ENCODE data around the gene RYR2. TPM values are rescaled to one million over a fixed set of nuclear protein-coding genes. Genes with fewer than 3 reads are reported as not detected.

Gene RYR2
- total and polyA plus RNA-seq, 4 donors = 2.6 to 128 (median 17.7) TPM

DNA sequence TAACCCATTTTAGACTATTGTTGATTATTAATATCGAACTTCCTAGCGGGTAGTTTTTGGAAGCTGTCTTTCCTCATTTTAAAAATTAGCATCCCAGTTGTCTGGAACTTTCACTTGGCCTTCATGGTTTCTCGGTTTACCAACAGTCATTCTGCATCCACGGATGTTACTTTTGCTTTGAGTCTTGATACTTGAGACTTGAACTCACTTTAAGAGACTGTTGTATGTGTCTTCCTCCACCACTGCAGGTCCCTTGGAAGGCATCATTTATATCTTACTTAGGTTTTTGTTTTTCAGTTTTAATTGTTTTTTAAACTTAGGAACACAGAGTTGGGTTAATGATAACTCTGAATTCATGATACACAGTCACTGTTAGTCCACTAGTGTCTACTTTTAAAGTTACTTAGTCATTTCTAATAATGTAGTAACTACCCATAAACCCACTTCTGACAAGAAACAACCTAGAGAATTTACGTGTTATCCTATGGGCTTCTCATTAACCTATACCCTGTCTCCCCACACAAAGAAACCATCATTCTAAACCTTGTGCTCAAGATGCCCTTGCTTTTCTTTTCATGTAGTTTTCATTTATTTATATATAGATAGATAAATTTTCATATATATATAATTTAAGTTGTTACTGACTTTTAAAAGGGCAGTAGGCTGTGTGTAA is 696.1 kb downstream of the RYR2 start:
- Histone ChIP-seq H3K27ac (ENCODE audit: low read depth in 1 of 2, low read length in 2 of 2) (no peak overlapping the region), H3K27me3 (ENCODE audit: control insufficient read depth in 1 of 2, insufficient read depth in 2 of 2, low read length in 1 of 2) (no peaks in the 10 kb centered on the region), H3K4me3 (ENCODE audit: low read length in 2 of 2) (no peak overlapping the region), H3K36me3 (ENCODE audit: control insufficient read depth in 1 of 2, insufficient read depth in 2 of 2, low read length in 1 of 2) (peaks cover 0 to 3% of the 10 kb centered on the region in 2 donors), H3K4me1 (ENCODE audit: control insufficient read depth in 1 of 2, insufficient read depth in 2 of 2, low read length in 2 of 2) (peaks cover 0 to 3% of the 10 kb centered on the region in 2 donors), H3K9me3 (ENCODE audit: control insufficient read depth, low read length) (no peaks in the 10 kb centered on the region)
- no peak for DNase-seq
- intact Hi-C loops (cut with DNase I) = no loop called here
- 86 to 89% methylated on average over 5 of the region's 5 CpGs for WGBS, 2 donors
- ATAC-seq (ENCODE audit: low FRiP score) = no peak

DNA sequence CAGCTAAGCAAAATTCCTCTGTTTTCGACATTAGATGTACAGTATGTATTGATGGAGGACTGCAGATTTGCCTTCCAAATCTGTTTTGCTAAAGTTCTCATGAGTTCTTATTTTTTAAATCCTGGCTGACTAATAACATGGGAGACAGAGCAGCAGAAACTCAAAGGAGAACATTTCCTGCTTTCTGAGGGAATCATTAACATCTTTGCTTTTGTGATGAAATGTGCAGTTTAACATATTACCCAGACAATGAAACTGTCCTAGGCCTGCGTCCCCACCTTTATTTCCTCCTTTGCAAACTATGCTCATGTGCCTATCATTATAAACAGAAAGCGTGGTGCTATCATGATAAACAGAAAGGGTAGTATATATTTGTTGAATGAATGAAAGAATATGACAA is 698.9 kb downstream of the RYR2 start:
- no peak overlapping the region for H3K27ac ChIP-seq (ENCODE audit: low read depth in 1 of 2, low read length in 2 of 2)
- ATAC-seq (ENCODE audit: low FRiP score) = no peak
- H3K27me3 ChIP-seq (ENCODE audit: control insufficient read depth in 1 of 2, insufficient read depth in 2 of 2, low read length in 1 of 2) = no peaks in the 10 kb centered on the region
- intact Hi-C loops (cut with DNase I) = no loop called here
- WGBS, 2 donors = 81 to 88% methylated on average over 3 of the region's 3 CpGs
- H3K4me3 ChIP-seq (ENCODE audit: low read length in 2 of 2) = no peak overlapping the region
- no peak for DNase-seq
- H3K4me1 ChIP-seq (ENCODE audit: control insufficient read depth in 1 of 2, insufficient read depth in 2 of 2, low read length in 2 of 2) = no peaks in the 10 kb centered on the region
- H3K9me3 ChIP-seq (ENCODE audit: control insufficient read depth, low read length) = no peaks in the 10 kb centered on the region
- H3K36me3 ChIP-seq (ENCODE audit: control insufficient read depth in 1 of 2, insufficient read depth in 2 of 2, low read length in 1 of 2) = peaks cover 0 to 3% of the 10 kb centered on the region in 2 donors

DNA sequence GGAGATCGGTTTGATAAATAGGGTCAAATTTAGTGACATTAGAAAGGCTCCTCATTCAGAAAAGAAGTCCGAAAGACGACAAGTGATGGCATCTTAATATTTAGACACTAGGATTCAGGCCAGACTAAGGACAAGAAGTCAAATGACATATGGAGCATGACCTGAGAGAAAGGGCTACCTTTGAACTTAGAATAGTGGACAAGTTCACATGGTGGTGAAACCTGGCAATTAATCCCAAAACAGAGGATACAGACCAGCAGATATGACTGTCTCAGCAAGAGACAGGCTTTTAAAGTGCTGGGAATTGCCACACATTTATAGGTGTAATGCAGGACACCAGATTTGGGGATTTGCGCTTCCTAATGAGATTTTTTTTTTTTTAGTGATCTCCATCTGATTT is 703.6 kb downstream of the RYR2 start:
- no peak for DNase-seq
- intact Hi-C loops (cut with DNase I) = no loop called here
- 87 to 93% methylated on average over 4 of the region's 4 CpGs for WGBS, 2 donors
- Histone ChIP-seq H3K27me3 (ENCODE audit: control insufficient read depth in 1 of 2, insufficient read depth in 2 of 2, low read length in 1 of 2) (no peaks in the 10 kb centered on the region), H3K4me3 (ENCODE audit: low read length in 2 of 2) (no peak overlapping the region), H3K36me3 (ENCODE audit: control insufficient read depth in 1 of 2, insufficient read depth in 2 of 2, low read length in 1 of 2) (peaks cover 0 to 3% of the 10 kb centered on the region in 2 donors), H3K27ac (ENCODE audit: low read depth in 1 of 2, low read length in 2 of 2) (no peak overlapping the region), H3K9me3 (ENCODE audit: control insufficient read depth, low read length) (no peaks in the 10 kb centered on the region), H3K4me1 (ENCODE audit: control insufficient read depth in 1 of 2, insufficient read depth in 2 of 2, low read length in 2 of 2) (no peaks in the 10 kb centered on the region)
- ATAC-seq (ENCODE audit: low FRiP score) = no peak

DNA sequence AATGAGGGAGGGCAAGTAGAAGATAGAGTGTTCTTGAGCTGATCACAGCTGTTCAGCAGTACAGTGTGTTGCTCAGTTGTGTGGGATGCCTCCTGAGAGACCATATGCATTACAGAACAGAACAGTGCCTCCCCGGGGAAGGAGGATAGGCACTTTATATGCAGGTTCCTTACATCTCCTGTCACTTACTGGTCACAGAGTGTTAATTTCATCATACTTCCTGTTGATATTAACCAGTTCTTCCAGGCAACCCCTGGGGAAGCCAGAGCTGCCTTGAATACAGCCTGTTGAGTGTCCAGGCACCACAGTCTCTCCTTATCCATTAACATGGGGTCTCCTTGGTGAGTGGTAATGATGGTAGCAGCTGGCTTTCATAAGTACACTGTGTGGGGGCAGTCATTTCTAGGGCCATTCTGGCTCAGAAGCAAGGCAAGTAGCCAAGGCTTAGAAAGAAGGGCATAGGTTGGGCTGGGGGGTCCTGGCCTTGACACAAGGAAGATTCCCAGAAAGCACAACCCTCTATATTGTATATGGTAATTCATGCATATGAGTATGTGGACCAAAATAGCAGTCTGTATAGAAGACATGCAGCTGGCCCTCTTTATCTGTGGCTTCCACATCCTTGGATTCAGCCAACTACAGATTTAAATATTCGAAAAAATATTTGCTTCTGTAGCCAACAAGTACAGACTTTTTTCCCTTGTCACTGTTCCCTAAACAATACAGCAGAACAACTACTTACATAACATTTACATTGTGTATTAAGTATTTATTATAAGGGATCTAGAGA is 706.4 kb downstream of the RYR2 start:
- DNase-seq = no peak
- H3K4me3 ChIP-seq (ENCODE audit: low read length in 2 of 2) = no peak overlapping the region
- H3K27me3 ChIP-seq (ENCODE audit: control insufficient read depth in 1 of 2, insufficient read depth in 2 of 2, low read length in 1 of 2) = no peaks in the 10 kb centered on the region
- no peak overlapping the region for H3K27ac ChIP-seq (ENCODE audit: low read depth in 1 of 2, low read length in 2 of 2)
- ATAC-seq (ENCODE audit: low FRiP score) = no peak
- intact Hi-C loops (cut with DNase I) = no loop called here
- no peaks in the 10 kb centered on the region for H3K4me1 ChIP-seq (ENCODE audit: control insufficient read depth in 1 of 2, insufficient read depth in 2 of 2, low read length in 2 of 2)
- WGBS, 2 donors = 61 to 68% methylated on average over 2 of the region's 2 CpGs
- H3K36me3 ChIP-seq (ENCODE audit: control insufficient read depth in 1 of 2, insufficient read depth in 2 of 2, low read length in 1 of 2) = no peaks in the 10 kb centered on the region
- H3K9me3 ChIP-seq (ENCODE audit: control insufficient read depth, low read length) = no peaks in the 10 kb centered on the region

DNA sequence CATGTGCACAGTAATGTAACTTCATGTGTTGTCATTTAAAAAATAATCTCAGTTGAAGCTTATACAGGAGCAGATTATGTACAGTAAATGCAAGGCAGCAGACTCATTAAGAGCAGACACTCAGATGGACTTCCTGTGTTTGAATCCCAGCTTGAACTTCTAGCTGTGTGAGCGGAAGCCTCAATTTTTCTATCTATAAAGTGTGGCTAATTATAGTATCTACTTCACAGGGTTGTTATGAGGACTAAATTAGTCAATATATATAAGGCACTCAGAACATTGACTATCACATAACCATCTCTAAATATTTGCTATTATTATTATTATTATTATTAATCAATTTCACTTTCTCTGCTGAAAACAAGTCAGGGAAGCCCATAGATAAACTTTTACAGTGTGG is 707.1 kb downstream of the RYR2 start:
- no peak for DNase-seq
- H3K4me1 ChIP-seq (ENCODE audit: control insufficient read depth in 1 of 2, insufficient read depth in 2 of 2, low read length in 2 of 2) = no peaks in the 10 kb centered on the region
- H3K9me3 ChIP-seq (ENCODE audit: control insufficient read depth, low read length) = no peaks in the 10 kb centered on the region
- H3K4me3 ChIP-seq (ENCODE audit: low read length in 2 of 2) = no peak overlapping the region
- intact Hi-C loops (cut with DNase I) = no loop called here
- no peaks in the 10 kb centered on the region for H3K27me3 ChIP-seq (ENCODE audit: control insufficient read depth in 1 of 2, insufficient read depth in 2 of 2, low read length in 1 of 2)
- 91 to 96% methylated on average over 1 of the region's 1 CpG for WGBS, 2 donors
- H3K27ac ChIP-seq (ENCODE audit: low read depth in 1 of 2, low read length in 2 of 2) = no peak overlapping the region
- H3K36me3 ChIP-seq (ENCODE audit: control insufficient read depth in 1 of 2, insufficient read depth in 2 of 2, low read length in 1 of 2) = no peaks in the 10 kb centered on the region
- ATAC-seq (ENCODE audit: low FRiP score) = no peak

DNA sequence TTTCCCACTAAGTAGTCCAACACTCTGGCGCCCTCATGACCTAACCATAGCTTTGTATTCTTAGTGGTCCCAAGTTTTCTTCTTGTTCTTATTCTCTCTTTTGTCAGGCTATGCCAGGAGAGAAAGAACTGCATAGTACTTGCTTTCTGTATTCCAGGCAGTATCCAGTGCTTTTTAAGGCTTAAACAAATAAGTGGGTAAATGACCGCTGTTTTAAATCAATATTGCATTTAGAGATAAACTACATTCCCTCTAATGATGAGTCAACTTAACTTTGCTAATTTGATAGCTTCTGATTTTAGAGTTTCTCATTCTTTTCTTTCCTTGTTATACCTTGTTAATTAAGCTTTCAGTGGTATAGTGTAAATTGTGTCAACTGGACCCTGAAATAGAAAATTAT is 709.1 kb downstream of the RYR2 start:
- intact Hi-C loops (cut with DNase I) = no loop called here

DNA sequence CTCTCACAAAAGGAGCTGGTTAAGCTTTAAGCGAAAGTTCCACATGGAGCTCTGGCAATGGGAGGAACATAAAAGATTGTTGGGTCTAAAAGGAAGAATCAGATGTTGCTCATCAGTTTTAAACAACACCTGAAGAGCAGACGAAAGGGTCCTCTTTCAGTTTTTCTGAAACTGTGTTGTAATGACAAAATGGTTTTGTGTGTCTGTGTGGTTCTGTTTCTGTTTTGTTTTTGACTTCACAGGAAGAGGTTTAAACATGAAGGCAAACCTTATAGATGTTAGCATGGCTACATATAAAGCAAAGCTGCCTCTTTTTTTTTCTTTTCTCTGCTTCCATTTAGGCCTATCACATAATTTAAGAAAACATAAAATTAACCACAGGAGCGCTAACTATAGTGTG is 712.6 kb downstream of the RYR2 start:
- DNase-seq (no peak), ATAC-seq (ENCODE audit: low FRiP score) (no peak)
- 93% methylated on average over 3 of the region's 3 CpGs for WGBS, 2 donors
- no peaks in the 10 kb centered on the region for H3K9me3 ChIP-seq (ENCODE audit: control insufficient read depth, low read length)
- no peaks in the 10 kb centered on the region for H3K36me3 ChIP-seq (ENCODE audit: control insufficient read depth in 1 of 2, insufficient read depth in 2 of 2, low read length in 1 of 2)
- H3K4me1 ChIP-seq (ENCODE audit: control insufficient read depth in 1 of 2, insufficient read depth in 2 of 2, low read length in 2 of 2) = no peaks in the 10 kb centered on the region
- H3K27me3 ChIP-seq (ENCODE audit: control insufficient read depth in 1 of 2, insufficient read depth in 2 of 2, low read length in 1 of 2) = no peaks in the 10 kb centered on the region
- no peak overlapping the region for H3K27ac ChIP-seq (ENCODE audit: low read depth in 1 of 2, low read length in 2 of 2)
- intact Hi-C loops (cut with DNase I) = no loop called here
- H3K4me3 ChIP-seq (ENCODE audit: low read length in 2 of 2) = no peak overlapping the region

More for the DNA sequence above, 709.1 kb downstream of the RYR2 start:
- DNase-seq (no peak), ATAC-seq (ENCODE audit: low FRiP score) (no peak)
- 78 to 83% methylated on average over 2 of the region's 2 CpGs for WGBS, 2 donors
- Histone ChIP-seq H3K27me3 (ENCODE audit: control insufficient read depth in 1 of 2, insufficient read depth in 2 of 2, low read length in 1 of 2) (no peaks in the 10 kb centered on the region), H3K27ac (ENCODE audit: low read depth in 1 of 2, low read length in 2 of 2) (no peak overlapping the region), H3K36me3 (ENCODE audit: control insufficient read depth in 1 of 2, insufficient read depth in 2 of 2, low read length in 1 of 2) (no peaks in the 10 kb centered on the region), H3K4me1 (ENCODE audit: control insufficient read depth in 1 of 2, insufficient read depth in 2 of 2, low read length in 2 of 2) (no peaks in the 10 kb centered on the region), H3K9me3 (ENCODE audit: control insufficient read depth, low read length) (no peaks in the 10 kb centered on the region), H3K4me3 (ENCODE audit: low read length in 2 of 2) (no peak overlapping the region)

DNA sequence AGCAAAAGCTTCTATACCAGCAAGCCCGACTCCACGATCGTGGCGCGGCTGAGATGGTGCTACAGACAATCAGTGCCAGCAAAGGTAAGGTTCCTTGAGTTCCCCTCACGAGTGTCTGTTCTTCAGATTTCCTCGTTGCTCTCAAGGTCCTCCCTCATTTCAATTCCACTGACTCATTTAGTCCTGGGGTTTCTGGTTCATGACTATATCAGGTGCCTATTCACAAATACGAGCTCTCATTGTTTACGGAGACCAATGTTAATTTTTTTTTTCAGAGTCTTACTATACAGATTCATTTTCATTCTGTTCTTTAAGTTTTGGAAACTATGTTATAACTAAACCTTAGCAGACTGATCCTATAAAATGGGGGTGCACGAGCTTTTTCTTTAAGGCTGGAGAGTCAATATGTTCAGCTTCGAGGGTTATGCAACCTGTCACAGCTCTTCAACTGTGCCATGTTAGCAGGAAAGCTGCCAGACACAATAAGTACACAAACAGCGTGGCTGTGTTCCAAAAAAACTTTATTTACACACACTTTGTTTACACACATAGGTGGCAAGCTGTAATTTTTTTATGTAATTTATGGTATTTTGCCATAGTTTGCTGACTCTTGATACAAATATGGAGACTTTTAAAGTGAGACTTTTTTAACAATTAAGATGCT is 714.5 kb downstream of the RYR2 start:
- DNase-seq = no peak
- Histone ChIP-seq H3K4me1 (ENCODE audit: control insufficient read depth in 1 of 2, insufficient read depth in 2 of 2, low read length in 2 of 2) (no peaks in the 10 kb centered on the region), H3K4me3 (ENCODE audit: low read length in 2 of 2) (no peak overlapping the region), H3K27ac (ENCODE audit: low read depth in 1 of 2, low read length in 2 of 2) (no peak overlapping the region), H3K27me3 (ENCODE audit: control insufficient read depth in 1 of 2, insufficient read depth in 2 of 2, low read length in 1 of 2) (no peaks in the 10 kb centered on the region), H3K36me3 (ENCODE audit: control insufficient read depth in 1 of 2, insufficient read depth in 2 of 2, low read length in 1 of 2) (no peaks in the 10 kb centered on the region), H3K9me3 (ENCODE audit: control insufficient read depth, low read length) (no peaks in the 10 kb centered on the region)
- intact Hi-C loops (cut with DNase I) = no loop called here
- ATAC-seq (ENCODE audit: low FRiP score) = no peak
- 88 to 90% methylated on average over 12 of the region's 12 CpGs for WGBS, 2 donors
